WI38 (cell line): ENCODE results near the gene STEAP3.

Experiments used
- H3K4me3 ChIP-seq: 2 replicates; pipeline ENCODE4 v1.5.1; 2011; ENCODE audit warnings: low read depth, mild to moderate bottlenecking, control low read depth, low read length
- CTCF ChIP-seq: IDR thresholded peaks from 2 replicates; pipeline ENCODE4 v1.5.1; 2012; ENCODE audit warnings: low read depth, mild to moderate bottlenecking, control low read depth, low read length

Gene STEAP3

GRCh38 chr2:119178776-119179175 is 44.9 kb upstream of the STEAP3 start:
- H3K4me3 ChIP-seq, result no peak overlapping the region
- TF ChIP-seq CTCF, result no peak

- no peak for TF ChIP-seq CTCF
- H3K4me3 ChIP-seq, result no peak overlapping the region
These were observed 44.4 kb upstream of the STEAP3 start for GRCh38 chr2:119179202-119179601.

- H3K4me3 ChIP-seq, result no peak overlapping the region
- TF ChIP-seq CTCF, result no peak
These were observed 43.6 kb upstream of the STEAP3 start for GRCh38 chr2:119179991-119180390.

GRCh38 chr2:119180892-119181291 is 42.7 kb upstream of the STEAP3 start:
- no peak for TF ChIP-seq CTCF
- H3K4me3 ChIP-seq, result no peak overlapping the region

GRCh38 chr2:119181391-119181790 is 42.2 kb upstream of the STEAP3 start:
- no peak overlapping the region for H3K4me3 ChIP-seq
- TF ChIP-seq CTCF, result no peak

GRCh38 chr2:119181791-119182445 is 41.7 kb upstream of the STEAP3 start:
- TF ChIP-seq CTCF, result no peak
- H3K4me3 ChIP-seq, result no peak overlapping the region

- no peak for TF ChIP-seq CTCF
- no peak overlapping the region for H3K4me3 ChIP-seq
These were observed 39.1 kb upstream of the STEAP3 start for GRCh38 chr2:119184512-119184911.
